HG02885 (cell line): ENCODE data around the gene U2AF1L4.

Experiments
- ATAC-seq: cut with Tn5 transposase; IDR thresholded peaks from one replicate; pipeline ENCODE4 v1.9.1; 2021; ENCODE audit warnings: mild to moderate bottlenecking; ENCODE audit not compliant: unreplicated experiment, poor library complexity

Gene U2AF1L4

DNA sequence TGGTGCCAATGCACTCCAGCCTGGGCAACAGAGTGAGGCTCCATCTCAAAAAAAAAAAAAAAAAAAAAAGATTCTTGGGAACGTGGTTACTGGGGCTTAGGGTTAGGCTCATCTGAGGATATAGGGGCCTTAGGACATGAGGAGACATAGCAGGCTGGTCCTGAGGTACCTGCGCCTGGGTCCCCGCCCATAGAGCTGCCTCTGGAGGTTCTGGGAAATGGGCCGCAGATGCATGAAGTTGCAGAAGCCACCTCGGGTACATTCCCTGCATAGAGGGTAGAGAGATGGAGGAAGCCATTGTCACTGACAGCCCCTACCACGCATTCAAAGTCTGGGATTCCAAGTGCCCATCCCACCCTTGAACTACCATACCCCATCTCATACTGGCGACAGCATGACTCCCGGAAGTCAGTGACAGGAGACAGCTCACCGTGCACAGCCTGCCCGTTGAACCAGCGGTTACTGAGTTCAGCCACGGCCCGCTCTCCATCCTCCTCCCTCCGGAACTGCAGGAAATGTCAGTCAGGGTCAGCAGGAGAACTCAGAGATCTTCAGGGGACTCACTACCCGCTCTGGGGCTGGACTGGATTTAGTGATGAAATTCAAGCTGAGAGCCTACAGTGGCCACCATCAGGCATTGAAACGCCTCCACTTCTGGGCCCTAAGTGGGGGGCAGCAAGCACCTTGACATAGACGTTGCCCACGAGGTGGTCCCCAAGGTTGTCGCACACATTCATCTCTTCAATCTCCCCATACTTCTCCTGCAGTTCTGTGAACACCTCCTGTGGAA is 1.4 kb downstream of the U2AF1L4 start:
- ATAC-seq, result no peak

DNA sequence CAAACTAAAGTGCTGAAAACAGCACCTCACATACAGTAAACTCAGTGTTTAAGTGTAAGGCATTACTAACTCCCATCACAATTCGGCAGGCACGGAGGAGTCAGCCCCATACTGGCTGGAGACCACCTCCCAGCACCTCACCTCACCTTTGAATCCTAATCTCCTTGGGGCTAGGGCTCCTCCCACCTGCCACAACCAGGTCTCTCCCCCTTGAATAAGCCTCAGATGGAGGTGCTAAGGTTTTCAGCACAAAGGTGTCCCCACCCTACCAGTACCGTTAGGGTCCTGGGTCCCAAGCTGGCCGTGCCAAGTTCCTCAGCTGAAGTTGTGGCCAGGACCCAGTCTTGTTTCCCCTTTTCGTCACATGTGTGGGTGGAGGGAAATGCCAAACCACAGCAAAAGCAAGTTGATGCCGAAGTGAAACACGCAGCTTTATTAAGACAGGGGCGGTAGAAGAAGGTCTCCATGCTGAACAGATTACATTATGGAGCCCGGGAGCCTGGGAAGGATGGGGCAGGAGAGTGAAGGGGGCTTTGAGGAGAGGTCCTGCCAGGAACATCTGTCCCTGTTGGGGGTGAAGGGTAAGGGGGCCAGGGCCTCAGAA is 3.0 kb downstream of the U2AF1L4 start, which contains the start of gene IGFLR1:
Gene IGFLR1 (minus strand): TSS at position 332 of the 604 bp plus-strand sequence. CDS start 1,272 bp downstream, outside the sequence.
- ATAC-seq, result no peak

DNA sequence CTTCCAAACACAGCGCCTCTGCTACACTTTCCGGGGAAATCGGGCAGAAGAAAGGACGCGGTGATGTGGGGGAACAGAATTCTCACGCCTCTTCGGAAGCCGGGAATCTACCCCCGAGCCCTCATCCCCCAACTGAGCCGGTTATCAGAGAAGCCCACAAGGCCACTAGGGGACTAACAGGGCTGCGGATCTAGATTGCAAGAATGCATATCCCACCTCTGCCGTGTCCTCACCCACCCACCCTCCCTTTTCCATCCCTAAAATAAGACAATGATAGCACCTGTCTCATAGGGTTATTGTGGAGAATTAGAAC is 4.1 kb downstream of the U2AF1L4 start:
- no peak for ATAC-seq

DNA sequence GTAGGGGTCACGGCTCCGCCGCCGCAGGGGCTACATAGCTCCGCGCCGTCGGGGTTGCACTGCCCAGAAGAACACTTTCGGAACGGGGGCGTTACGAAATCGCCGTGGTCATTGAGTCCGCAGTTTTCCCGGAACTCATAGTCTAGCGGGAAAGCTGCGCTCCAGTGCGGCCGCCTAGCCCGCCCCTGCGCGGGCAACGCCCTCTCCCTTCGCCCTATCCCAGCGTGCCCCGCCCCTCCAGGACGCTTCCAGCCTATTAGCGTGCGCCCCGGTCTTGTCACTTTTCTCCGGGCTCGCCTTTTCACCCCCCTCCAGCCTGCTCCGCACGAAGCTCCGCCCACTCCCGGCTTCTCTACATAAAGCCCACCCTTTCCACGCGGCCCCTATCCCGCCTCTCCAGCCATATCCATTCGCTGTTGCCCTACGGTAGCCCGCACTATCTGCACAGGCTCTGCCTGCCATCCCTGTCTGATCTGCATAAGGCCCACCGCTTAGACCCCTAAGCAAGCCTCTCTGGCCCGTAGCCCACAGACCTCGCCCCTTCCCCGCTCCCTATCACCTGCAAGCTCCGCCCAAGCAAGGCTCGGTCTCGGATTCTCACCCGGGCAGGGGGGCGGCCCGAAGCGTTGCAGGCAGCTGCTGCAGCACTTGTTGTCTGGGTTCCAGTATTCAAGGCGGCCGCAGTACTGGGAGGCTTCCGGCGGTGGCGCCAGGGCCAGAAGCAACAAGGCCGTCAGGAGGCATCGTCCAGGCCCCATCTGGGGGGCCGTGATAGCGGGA is 4.6 kb downstream of the U2AF1L4 start:
- ATAC-seq, result peak; percentile 62

DNA sequence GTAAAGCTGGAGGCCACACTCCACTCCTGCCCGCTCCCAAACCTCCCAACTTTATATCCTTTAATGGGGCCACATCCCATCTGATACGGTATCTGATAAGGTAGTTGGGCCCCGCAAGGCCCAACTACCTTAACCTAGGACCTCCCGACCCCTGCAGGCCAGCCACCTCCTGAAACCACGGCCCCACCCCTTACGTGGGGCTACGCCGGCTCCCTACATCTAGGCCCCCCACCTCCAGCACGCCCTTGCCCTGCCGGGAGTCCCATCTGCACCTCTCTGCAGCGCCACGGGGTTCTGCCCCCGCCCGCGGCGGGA is 5.2 kb downstream of the U2AF1L4 start:
- ATAC-seq, result peak; percentile 14

DNA sequence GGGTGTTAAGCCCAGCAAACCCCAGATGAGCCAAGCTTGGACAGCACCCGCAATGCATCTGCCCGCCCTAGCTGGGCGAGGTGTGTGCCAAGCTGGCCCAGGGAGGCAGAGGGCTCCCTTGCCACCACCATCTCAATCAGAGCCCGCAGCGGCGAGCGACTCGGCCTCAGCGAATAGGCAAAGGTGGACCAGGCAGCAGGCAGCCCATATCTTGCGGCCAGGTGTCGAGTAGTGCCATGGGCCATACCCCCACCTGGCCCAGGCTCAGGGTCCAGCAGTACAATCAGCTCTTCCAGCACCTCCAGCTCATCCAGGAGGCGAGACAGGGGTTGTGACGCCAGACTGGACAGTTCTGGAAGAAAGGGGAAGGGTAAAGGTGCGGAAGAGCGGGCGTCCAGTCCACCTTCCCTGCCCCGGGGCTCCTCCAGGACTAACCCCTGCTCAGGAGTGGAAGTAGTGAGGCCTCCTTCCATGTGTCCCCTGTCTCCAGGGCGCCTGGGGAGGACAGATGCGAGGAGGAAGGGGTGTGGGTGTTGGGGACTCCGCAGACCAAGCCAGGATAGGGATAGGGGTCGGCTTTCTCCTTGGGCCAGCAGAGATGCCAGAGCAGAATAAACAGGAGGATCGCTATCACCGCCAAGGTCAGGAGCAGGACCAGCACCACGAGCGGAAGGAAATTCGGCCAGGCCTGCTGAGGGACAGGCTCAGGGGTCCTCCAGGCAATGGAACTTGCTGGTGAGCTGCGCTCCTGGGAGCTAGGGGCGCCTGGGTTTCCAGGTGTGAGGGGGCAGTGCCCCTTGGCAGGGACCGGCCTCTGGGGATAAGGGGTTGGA is 5.7 kb downstream of the U2AF1L4 start:
- ATAC-seq, result no peak

DNA sequence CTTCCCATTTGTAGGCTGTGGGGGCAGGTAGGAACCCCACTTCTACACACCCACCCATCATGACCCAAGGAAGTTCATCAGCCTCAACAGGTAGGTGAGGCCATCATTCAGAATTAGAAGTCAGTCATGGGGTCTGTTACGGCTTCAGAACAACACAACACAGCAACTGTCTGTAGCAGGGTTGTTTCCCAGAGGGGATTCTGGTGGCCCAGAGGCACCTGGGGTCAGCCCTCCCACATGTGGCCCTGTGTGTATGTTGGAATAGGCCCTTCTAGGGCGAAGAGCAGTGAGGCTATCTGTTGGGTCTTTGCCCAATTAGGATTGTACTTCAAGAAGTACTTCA is 6.4 kb downstream of the U2AF1L4 start:
- ATAC-seq, result no peak

DNA sequence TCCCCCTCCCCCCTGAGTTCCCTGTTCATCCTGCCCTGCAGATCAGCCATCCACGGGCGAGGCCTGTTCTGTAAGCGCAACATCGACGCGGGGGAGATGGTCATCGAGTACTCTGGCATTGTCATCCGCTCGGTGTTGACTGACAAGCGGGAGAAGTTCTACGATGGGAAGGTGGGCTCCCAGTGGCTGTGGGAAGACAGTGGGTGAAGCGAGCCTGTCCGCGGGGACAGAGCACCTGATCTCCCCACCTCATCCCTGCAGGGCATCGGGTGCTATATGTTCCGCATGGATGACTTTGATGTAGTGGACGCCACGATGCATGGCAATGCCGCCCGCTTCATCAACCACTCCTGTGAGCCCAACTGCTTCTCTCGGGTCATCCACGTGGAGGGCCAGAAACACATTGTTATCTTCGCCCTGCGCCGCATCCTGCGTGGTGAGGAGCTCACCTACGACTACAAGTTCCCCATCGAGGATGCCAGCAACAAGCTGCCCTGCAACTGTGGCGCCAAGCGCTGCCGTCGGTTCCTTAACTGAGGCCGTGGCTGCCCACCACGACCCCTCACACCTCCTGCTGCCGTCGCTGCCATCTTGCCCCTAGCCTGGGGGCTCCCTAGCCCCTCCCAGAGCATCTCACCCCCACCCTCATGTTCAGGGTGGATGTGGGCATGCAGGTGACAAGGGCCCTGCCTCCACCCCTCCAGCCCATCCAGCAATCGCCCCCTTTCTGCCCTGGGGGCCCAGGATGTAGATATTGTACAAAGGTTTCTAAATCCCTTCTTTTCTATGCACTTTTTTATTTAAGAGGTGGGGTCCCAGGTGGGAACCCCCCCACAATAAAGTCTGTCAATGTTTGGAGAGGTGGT is 7.0 kb downstream of the U2AF1L4 start:
- ATAC-seq, result no peak

DNA sequence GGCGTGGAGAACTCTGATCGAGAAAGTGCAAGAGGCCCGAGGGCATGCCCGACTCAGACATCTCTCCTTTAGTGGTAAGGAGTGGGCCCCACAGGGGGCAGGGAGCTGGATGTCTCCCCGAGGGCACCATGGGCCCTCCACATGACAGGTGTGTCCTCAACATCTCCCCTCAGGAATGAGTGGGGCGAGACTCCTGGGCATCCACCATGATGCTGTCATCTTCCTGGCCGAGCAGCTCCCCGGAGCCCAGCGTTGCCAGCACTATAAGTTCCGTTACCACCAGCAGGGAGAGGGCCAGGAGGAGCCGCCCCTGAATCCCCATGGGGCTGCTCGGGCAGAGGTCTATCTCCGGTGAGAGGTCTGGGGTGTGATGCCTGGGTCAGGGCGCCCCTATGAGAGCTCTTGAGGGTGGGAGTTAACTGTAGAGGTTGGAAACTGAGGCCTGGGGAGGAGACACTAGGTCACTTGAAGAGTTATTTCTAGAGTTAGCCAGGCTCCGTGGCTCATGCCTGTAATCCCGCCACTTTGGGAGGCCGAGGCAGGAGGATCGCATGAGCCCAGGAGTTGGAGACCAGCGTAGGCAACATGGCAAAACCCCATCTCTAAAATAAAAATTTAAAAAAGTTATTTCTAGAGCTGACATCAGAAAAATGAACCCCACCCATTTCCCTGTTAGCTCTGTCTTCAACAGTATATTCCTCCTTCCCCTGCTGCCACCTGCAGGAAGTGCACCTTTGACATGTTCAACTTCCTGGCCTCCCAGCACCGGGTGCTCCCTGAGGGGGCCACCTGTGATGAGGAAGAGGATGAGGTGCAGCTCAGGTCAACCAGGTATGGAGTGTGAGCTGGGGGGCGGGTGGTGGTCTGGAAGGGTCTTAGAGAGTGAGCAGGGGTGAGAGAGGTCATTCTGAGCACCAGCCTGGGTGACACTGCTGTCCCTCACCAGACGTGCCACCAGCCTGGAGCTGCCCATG is 8.0 kb downstream of the U2AF1L4 start:
- no peak for ATAC-seq

DNA sequence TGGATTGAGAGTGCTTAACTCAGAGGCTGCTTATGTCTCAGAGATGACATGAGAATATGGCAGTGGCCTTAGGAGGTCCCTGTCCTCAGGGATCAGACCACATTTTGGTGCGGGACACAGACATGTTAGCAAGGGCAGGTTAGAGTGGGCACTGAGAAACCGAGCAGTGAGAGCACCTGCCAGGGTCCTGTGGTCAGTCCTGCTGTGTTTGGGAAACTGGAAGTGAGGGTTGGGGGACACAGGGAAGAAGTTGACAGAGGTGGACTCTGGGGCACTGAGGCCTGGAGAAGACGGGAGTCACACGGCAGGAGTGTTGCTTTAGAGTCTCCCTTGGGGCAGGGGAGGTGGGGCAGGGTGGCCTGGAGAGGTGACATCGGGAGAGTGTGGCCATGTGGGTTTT is 10.3 kb downstream of the U2AF1L4 start:
- ATAC-seq, result no peak

DNA sequence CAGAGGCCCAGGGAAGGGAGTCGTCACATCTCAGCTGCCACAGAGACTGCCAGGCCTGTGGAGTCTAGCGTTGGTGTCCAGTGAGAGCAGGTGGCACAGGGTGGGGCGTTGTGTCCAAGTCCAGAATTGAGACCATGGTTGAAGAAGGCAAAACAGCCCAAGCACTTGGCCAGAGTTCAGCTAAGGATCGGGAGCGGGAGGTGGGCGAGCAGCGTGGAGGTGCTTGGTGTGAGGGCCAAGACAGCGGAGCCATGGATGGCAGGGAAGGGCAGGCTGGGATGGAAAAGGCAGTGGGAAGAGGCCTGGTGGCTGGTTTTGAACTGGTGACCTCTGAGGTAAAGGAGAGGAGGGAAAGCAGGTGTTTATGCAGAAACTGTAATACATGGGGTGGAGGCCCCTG is 10.9 kb downstream of the U2AF1L4 start:
- no peak for ATAC-seq

DNA sequence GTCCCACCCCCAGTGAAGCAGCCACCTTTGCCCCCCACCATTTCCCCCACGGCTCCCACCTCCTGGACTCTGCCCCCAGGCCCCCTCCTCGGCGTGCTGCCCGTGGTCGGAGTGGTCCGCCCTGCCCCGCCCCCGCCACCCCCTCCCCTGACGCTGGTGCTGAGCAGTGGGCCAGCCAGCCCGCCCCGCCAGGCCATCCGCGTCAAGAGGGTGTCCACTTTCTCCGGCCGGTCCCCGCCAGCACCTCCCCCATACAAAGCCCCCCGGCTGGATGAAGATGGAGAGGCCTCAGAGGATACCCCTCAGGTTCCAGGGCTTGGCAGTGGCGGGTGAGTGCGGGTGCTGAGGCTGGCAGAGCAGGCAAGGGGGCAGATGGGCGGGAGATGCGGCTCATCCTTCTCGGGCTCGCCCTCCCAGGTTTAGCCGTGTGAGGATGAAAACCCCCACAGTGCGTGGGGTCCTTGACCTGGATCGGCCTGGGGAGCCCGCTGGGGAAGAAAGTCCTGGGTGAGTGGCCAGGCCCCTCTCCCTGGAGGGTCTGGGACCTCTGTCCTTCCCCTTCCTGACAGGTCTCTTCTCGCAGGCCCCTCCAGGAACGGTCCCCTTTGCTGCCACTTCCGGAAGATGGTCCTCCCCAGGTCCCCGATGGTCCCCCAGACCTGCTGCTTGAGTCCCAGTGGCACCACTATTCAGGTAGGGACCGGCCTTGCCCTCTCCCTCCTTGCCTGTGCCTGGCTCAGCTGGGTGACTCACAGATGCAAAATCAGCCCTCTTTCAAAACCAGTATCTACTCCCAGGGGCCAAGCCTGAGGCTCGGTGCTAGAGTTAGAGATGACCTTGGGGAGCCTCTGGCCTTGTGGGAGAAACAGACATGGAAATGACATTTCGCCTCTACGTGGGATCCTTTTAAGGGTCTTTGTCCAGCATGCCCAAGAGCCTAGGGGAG is 11.8 kb downstream of the U2AF1L4 start:
- ATAC-seq, result no peak

DNA sequence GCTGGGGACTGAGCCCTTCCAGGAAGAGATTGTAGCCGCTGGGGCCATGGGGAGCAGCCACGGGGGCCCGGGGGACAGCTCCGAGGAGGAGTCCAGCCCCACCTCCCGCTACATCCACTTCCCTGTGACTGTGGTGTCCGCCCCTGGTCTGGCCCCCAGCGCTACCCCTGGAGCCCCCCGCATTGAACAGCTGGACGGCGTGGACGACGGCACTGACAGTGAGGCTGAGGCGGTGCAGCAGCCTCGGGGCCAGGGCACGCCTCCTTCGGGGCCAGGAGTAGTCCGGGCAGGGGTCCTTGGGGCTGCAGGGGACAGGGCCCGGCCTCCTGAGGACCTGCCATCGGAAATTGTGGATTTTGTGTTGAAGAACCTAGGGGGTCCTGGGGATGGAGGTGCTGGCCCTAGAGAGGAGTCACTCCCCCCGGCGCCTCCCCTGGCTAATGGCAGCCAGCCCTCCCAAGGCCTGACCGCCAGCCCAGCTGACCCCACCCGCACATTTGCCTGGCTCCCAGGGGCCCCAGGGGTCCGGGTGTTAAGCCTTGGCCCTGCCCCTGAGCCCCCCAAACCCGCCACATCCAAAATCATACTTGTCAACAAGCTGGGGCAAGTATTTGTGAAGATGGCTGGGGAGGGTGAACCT is 12.6 kb downstream of the U2AF1L4 start:
- ATAC-seq, result no peak

DNA sequence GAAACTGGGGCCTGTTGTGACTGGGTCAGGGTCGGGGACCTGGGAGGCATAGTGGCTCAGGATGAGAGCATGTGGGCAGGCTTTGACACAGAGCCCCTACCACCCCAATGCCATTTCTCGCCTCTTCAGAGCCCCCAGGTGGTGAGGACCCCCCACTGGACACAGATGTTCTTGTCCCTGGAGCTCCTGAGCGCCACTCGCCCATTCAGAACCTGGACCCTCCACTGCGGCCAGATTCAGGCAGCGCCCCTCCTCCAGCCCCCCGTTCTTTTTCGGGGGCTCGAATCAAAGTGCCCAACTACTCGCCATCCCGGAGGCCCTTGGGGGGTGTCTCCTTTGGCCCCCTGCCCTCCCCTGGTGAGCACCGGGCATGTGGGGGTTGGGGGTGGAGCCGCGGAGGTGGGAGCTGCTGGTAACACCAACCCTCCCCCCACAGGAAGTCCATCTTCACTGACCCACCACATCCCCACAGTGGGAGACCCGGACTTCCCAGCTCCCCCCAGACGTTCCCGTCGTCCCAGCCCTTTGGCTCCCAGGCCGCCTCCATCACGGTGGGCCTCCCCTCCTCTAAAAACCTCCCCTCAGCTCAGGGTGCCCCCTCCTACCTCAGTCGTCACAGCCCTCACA is 13.3 kb downstream of the U2AF1L4 start:
- ATAC-seq, result no peak

DNA sequence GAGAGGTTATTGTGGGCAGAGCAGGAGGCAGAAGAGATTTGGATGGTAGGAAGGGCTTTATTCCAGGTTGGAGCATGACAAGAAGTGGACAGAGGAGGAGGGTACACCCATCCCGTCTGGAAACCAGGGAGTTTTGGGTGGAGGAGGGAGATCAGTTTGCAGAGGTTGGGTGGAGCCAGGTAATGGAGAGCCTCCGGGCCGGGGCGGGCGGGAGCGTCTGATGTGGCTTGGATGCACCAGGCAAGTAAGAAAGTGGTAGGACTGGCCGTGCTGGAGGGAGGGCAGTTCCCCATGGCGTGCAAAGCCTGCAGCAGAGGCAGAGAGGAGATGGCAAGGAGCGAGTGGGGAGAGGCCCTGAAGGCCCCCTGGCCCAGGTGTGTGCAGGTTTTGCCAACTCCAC is 13.9 kb downstream of the U2AF1L4 start:
- ATAC-seq, result no peak

DNA sequence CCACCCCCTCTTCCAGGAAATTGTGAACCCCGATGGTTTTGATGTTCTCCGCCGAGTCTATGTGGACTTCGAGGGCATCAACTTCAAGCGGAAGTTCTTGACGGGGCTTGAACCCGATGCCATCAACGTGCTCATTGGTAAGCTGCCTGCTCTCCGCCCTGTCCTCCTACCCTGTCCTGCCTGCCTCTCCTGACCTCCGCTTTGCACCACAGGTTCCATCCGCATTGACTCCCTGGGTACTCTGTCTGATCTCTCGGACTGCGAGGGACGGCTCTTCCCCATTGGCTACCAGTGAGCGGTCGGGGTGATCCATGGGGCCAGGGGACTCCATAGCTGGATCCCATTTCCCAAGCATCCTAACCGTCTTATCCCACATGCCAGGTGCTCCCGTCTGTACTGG is 14.9 kb downstream of the U2AF1L4 start:
- ATAC-seq, result no peak

DNA sequence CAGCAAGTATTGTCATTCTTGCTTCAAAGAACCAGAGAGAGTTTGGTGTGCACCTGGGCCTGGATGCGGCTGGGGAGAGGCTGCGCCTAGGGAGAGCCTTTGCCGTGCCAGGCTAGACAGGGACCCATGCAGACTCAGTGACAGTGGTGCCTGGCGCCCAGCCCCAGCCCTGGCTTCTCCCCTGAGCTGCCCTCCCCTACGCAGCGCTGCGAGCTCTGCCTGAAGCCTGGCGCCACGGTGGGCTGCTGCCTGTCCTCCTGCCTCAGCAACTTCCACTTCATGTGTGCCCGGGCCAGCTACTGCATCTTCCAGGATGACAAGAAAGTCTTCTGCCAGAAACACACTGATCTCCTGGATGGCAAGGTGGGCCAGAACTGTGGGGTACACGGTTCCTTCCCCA is 15.5 kb downstream of the U2AF1L4 start:
- ATAC-seq, result no peak
